ENCODE data around the gene CDH11. TPM values are rescaled to one million over a fixed set of nuclear protein-coding genes. Genes with fewer than 3 reads are reported as not detected.

The CDH11 gene
- total RNA-seq, 1 experiment from 2014 or later = 5.4 TPM

GRCh38 chr16:64969221-64969620, 152.6 kb downstream of the CDH11 start:
- Histone ChIP-seq H3K9me3 (ENCODE audit: control insufficient read depth, low read depth, low read length) (no peaks in the 10 kb centered on the region), H3T11ph (ENCODE audit: low read length) (no peak overlapping the region), H3K4me1 (ENCODE audit: insufficient read depth, low read length) (no peaks in the 10 kb centered on the region; the same call in 1 of the 2 replicates), H3K27me3 (ENCODE audit: insufficient read depth, low read length) (no peaks in the 10 kb centered on the region), H4K5ac (ENCODE audit: insufficient read length, low read depth, low read length) (no peak overlapping the region), H3K79me2 (ENCODE audit: insufficient read depth, low read length) (no peaks in the 10 kb centered on the region), H2AK5ac (ENCODE audit: insufficient read length, low read length) (no peak overlapping the region), H2BK12ac (ENCODE audit: insufficient read length, low read depth, low read length) (no peak overlapping the region), H3K23ac (ENCODE audit: insufficient read length, low read depth, low read length) (no peak overlapping the region), H2BK120ac (ENCODE audit: low read depth, low read length, poor library complexity, severe bottlenecking) (no peak overlapping the region), H4K91ac (ENCODE audit: insufficient read length, low read depth, low read length) (no peak overlapping the region), H3K79me1 (ENCODE audit: insufficient read depth, low read depth, low read length, poor library complexity, severe bottlenecking) (no peaks in the 10 kb centered on the region), H2BK15ac (ENCODE audit: low read depth, low read length) (no peak overlapping the region), H2BK20ac (ENCODE audit: low read depth, low read length, poor library complexity, severe bottlenecking) (no peak overlapping the region), H4K8ac (replicated peaks; ENCODE audit: insufficient read length, low read depth, low read length) (no peak overlapping the region), H3K9ac (ENCODE audit: extremely low read depth, insufficient read length, low read length) (no peak overlapping the region), H2AFZ (ENCODE audit: low read length) (no peak overlapping the region), H4K20me1 (ENCODE audit: control insufficient read depth, insufficient read depth, insufficient read length) (no peaks in the 10 kb centered on the region), H3K4me2 (ENCODE audit: insufficient read depth, insufficient read length, low read length) (no peak overlapping the region), H3K27ac (ENCODE audit: insufficient read length, low read depth, low read length) (no peak overlapping the region), H2BK5ac (ENCODE audit: insufficient read length, low read length) (no peak overlapping the region), H3K4ac (ENCODE audit: low read depth, low read length) (no peak overlapping the region), H3K18ac (ENCODE audit: insufficient read length, low read depth, low read length) (no peak overlapping the region), H3K14ac (ENCODE audit: insufficient read depth, low read length) (no peak overlapping the region), H3K23me2 (ENCODE audit: insufficient read length, low read depth, low read length, poor library complexity, severe bottlenecking) (no peaks in the 10 kb centered on the region), H3K56ac (ENCODE audit: insufficient read length, low read depth, low read length) (no peak overlapping the region)
- Mint-ChIP-seq H3K9me3 (no peaks in the 10 kb centered on the region), H3K4me1 (no peaks in the 10 kb centered on the region), H3K36me3 (ENCODE audit: insufficient read depth in 1 of 3, low read depth in 3 of 3) (peaks cover 0 to 3% (median 0%) of the 10 kb centered on the region in 3 experiments; a peak in 1 of 7 replicates), H3K27ac (no peak overlapping the region), H3K4me3 (no peak overlapping the region), H3K27me3 (ENCODE audit: low read depth) (no peaks in the 10 kb centered on the region)
- no CpG with 5 or more reads among the region's 1 CpG for WGBS (ENCODE audit: extremely low coverage, insufficient read length, low lambda C conversion rate)
- no peak for TF ChIP-seq CTCF (conservative IDR thresholded peaks at IDR 0.05)
- no peak for DNase-seq
